SK-N-SH treated with all-trans-retinoic acid at 6 μM for 48 hours (cell line): ENCODE results near the gene XK.

Experiments
- ATAC-seq: fragments of 200-7000 bp; cut with Tn5 transposase; 3 replicates; pipeline ENCODE4 v1.9.1; 2020; ENCODE audit warnings: mild to moderate bottlenecking, moderate library complexity
- ARNTL ChIP-seq: fragments of 450-650 bp; formaldehyde crosslinking; IDR thresholded peaks from 2 replicates; pipeline ENCODE4 v1.5.0; 2020; ENCODE audit warnings: low read depth, mild to moderate bottlenecking, moderate library complexity, borderline replicate concordance
- BACH2 ChIP-seq: fragments of 250-450 bp; sonication (Bioruptor Pico); IDR thresholded peaks from 2 replicates; pipeline ENCODE4 v1.9.0; 2021; ENCODE audit warnings: mild to moderate bottlenecking, borderline replicate concordance
- CREB5 ChIP-seq: fragments of 250-450 bp; sonication (Bioruptor Pico); IDR thresholded peaks from 2 replicates; pipeline ENCODE4 v1.5.1; 2020; ENCODE audit warnings: low read depth, mild to moderate bottlenecking, moderate library complexity
- ESRRG ChIP-seq: fragments of 250-450 bp; sonication (Bioruptor Pico); IDR thresholded peaks from 2 replicates; pipeline ENCODE4 v1.6.1; 2021; ENCODE audit warnings: mild to moderate bottlenecking
- GLIS3 ChIP-seq: fragments of 250-450 bp; sonication (Bioruptor Pico); IDR thresholded peaks from 2 replicates; pipeline ENCODE4 v1.5.0; 2020; ENCODE audit warnings: mild to moderate bottlenecking, moderate library complexity
- ISL1 ChIP-seq: fragments of 250-450 bp; sonication (Bioruptor Pico); IDR thresholded peaks from 2 replicates; pipeline ENCODE4 v2.1.2; 2022; ENCODE audit warnings: mild to moderate bottlenecking, moderate library complexity
- OSR1 ChIP-seq: fragments of 250-450 bp; sonication (Bioruptor Pico); IDR thresholded peaks from 2 replicates; pipeline ENCODE4 v1.8.0; 2022; ENCODE audit warnings: moderate library complexity, mild to moderate bottlenecking, inconsistent platforms
- RARB ChIP-seq: fragments of 250-450 bp; sonication (Bioruptor Pico); IDR thresholded peaks from 2 replicates; pipeline ENCODE4 v1.8.0; 2021; ENCODE audit warnings: mild to moderate bottlenecking, moderate library complexity
- SNAI2 ChIP-seq: fragments of 250-450 bp; sonication (Bioruptor Pico); IDR thresholded peaks from 2 replicates; pipeline ENCODE4 v1.5.0; 2020; ENCODE audit warnings: mild to moderate bottlenecking, moderate library complexity
- TCF4 ChIP-seq: fragments of 250-450 bp; sonication (Bioruptor Pico); IDR thresholded peaks from 2 replicates; pipeline ENCODE4 v1.8.0; 2021; ENCODE audit warnings: mild to moderate bottlenecking, moderate library complexity, borderline replicate concordance
- TOX ChIP-seq: fragments of 250-450 bp; sonication (Bioruptor Pico); IDR thresholded peaks from 2 replicates; pipeline ENCODE4 v1.8.0; 2021; ENCODE audit warnings: mild to moderate bottlenecking, moderate library complexity, borderline replicate concordance
- TSHZ2 ChIP-seq: fragments of 250-450 bp; sonication (Bioruptor Pico); IDR thresholded peaks from 2 replicates; pipeline ENCODE4 v1.5.0; 2020; ENCODE audit warnings: mild to moderate bottlenecking, moderate library complexity
- ZC3H10 ChIP-seq: fragments of 250-450 bp; sonication (Bioruptor Pico); IDR thresholded peaks from 2 replicates; pipeline ENCODE4 v1.5.1; 2021; ENCODE audit warnings: mild to moderate bottlenecking, moderate library complexity
- ZFP3 ChIP-seq: fragments of 250-450 bp; sonication (Bioruptor Pico); IDR thresholded peaks from 2 replicates; pipeline ENCODE4 v1.5.0; 2020; ENCODE audit warnings: mild to moderate bottlenecking, moderate library complexity
- ZFP30 ChIP-seq: fragments of 450-650 bp; formaldehyde crosslinking; IDR thresholded peaks from 2 replicates; pipeline ENCODE4 v1.5.0; 2022; ENCODE audit warnings: mild to moderate bottlenecking, moderate library complexity
- TF ChIP-seq, protein P1 (sequence below): fragments of 250-450 bp; sonication (Bioruptor Pico); IDR thresholded peaks from 2 replicates; pipeline ENCODE4 v1.8.0; 2020; ENCODE audit warnings: mild to moderate bottlenecking, moderate library complexity, borderline replicate concordance
- TF ChIP-seq, protein P2 (sequence below): fragments of 250-450 bp; sonication (Bioruptor Pico); IDR thresholded peaks from 2 replicates; pipeline ENCODE4 v1.8.0; 2021; ENCODE audit warnings: low read depth, mild to moderate bottlenecking, moderate library complexity, borderline replicate concordance
- TF ChIP-seq, protein P3 (sequence below): fragments of 250-450 bp; sonication (Bioruptor Pico); IDR thresholded peaks from 2 replicates; pipeline ENCODE4 v1.5.1; 2021; ENCODE audit warnings: mild to moderate bottlenecking, moderate library complexity

The XK gene

GRCh38 chrX:37722595-37722994, 37.0 kb downstream of the XK start:
- TF ChIP-seq BACH2 (CRISPR knock-in tag) (no peak), CREB5 (CRISPR knock-in tag) (no peak), ISL1 (CRISPR knock-in tag) (no peak), TCF4 (CRISPR knock-in tag) (no peak), RARB (CRISPR knock-in tag) (no peak), ARNTL (CRISPR knock-in tag) (no peak), GLIS3 (no peak), ZC3H10 (CRISPR knock-in tag) (no peak), ESRRG (CRISPR knock-in tag) (no peak), ZFP30 (CRISPR knock-in tag) (no peak), TSHZ2 (CRISPR knock-in tag) (no peak), OSR1 (CRISPR knock-in tag) (no peak), SNAI2 (CRISPR knock-in tag) (no peak)
- TF ChIP-seq, protein P1, sequence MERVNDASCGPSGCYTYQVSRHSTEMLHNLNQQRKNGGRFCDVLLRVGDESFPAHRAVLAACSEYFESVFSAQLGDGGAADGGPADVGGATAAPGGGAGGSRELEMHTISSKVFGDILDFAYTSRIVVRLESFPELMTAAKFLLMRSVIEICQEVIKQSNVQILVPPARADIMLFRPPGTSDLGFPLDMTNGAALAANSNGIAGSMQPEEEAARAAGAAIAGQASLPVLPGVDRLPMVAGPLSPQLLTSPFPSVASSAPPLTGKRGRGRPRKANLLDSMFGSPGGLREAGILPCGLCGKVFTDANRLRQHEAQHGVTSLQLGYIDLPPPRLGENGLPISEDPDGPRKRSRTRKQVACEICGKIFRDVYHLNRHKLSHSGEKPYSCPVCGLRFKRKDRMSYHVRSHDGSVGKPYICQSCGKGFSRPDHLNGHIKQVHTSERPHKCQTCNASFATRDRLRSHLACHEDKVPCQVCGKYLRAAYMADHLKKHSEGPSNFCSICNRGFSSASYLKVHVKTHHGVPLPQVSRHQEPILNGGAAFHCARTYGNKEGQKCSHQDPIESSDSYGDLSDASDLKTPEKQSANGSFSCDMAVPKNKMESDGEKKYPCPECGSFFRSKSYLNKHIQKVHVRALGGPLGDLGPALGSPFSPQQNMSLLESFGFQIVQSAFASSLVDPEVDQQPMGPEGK (CRISPR knock-in tag) = no peak
- ATAC-seq = no peak

GRCh38 chrX:37726346-37726745, 40.8 kb downstream of the XK start:
- no peak for ATAC-seq
- TF ChIP-seq TOX (CRISPR knock-in tag) (no peak), ISL1 (CRISPR knock-in tag) (no peak), RARB (CRISPR knock-in tag) (no peak), ZFP30 (CRISPR knock-in tag) (no peak), SNAI2 (CRISPR knock-in tag) (no peak), ARNTL (CRISPR knock-in tag) (no peak), TSHZ2 (CRISPR knock-in tag) (no peak), ZFP3 (no peak), ZC3H10 (CRISPR knock-in tag) (no peak)
- TF ChIP-seq, protein P2, sequence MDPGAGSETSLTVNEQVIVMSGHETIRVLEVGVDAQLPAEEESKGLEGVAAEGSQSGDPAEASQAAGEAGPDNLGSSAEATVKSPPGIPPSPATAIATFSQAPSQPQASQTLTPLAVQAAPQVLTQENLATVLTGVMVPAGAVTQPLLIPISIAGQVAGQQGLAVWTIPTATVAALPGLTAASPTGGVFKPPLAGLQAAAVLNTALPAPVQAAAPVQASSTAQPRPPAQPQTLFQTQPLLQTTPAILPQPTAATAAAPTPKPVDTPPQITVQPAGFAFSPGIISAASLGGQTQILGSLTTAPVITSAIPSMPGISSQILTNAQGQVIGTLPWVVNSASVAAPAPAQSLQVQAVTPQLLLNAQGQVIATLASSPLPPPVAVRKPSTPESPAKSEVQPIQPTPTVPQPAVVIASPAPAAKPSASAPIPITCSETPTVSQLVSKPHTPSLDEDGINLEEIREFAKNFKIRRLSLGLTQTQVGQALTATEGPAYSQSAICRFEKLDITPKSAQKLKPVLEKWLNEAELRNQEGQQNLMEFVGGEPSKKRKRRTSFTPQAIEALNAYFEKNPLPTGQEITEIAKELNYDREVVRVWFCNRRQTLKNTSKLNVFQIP = no peak
- TF ChIP-seq, protein P3, sequence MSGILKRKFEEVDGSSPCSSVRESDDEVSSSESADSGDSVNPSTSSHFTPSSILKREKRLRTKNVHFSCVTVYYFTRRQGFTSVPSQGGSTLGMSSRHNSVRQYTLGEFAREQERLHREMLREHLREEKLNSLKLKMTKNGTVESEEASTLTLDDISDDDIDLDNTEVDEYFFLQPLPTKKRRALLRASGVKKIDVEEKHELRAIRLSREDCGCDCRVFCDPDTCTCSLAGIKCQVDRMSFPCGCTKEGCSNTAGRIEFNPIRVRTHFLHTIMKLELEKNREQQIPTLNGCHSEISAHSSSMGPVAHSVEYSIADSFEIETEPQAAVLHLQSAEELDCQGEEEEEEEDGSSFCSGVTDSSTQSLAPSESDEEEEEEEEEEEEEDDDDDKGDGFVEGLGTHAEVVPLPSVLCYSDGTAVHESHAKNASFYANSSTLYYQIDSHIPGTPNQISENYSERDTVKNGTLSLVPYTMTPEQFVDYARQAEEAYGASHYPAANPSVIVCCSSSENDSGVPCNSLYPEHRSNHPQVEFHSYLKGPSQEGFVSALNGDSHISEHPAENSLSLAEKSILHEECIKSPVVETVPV (CRISPR knock-in tag) = no peak
